ENCODE measurements around the gene C1GALT1C1. TPM values are rescaled to one million over a fixed set of nuclear protein-coding genes. Genes with fewer than 3 reads are reported as not detected.

C1GALT1C1 gene
- total RNA-seq, result 15.4 and 18.8 TPM in 2 replicates

DNA sequence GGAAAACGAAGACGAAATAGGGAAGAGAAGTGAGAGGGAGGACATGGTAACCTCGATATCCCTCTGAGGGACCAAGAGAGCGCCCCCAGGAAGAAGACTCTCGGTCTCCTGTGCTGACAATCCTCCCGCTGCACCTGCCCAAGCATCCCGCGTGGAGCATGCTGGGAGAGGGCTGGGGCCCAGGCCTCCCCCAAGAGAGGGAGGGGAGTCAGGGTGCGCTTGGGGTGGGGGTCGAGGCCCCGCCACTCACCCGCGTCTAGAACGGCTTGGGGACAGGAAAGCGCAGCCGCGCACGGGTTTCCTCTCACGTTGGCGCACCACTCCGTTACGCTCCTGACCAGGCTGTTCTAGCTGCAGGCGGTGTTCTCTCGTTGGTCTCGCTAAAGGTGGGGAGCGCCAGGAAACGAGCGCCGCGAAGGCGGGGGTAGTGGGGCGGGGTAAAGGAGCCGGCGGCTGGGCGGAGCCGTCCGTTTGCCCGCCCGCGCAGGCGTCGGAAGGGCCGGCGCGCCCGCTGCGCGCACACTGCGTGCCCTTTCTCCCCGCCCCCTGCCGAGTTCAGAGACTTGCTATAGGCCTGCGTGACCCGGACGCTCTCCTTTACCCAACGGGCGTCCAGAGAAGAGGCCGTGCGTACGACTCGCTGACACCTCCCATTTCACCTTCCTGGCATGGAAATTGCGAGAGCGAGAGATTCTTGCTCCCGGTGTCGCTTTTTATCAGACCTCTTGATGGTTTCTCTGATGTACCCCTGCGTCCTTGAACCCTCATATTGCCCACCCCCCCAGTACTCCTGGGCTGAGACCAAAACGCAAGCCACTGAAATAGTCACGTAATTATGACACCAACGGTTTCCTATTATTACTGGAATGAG, at the start of gene C1GALT1C1:
TSS of gene C1GALT1C1 (minus strand) at position 388 of the 871 bp plus-strand sequence. CDS start 2,888 bp downstream, outside the sequence.

DNA sequence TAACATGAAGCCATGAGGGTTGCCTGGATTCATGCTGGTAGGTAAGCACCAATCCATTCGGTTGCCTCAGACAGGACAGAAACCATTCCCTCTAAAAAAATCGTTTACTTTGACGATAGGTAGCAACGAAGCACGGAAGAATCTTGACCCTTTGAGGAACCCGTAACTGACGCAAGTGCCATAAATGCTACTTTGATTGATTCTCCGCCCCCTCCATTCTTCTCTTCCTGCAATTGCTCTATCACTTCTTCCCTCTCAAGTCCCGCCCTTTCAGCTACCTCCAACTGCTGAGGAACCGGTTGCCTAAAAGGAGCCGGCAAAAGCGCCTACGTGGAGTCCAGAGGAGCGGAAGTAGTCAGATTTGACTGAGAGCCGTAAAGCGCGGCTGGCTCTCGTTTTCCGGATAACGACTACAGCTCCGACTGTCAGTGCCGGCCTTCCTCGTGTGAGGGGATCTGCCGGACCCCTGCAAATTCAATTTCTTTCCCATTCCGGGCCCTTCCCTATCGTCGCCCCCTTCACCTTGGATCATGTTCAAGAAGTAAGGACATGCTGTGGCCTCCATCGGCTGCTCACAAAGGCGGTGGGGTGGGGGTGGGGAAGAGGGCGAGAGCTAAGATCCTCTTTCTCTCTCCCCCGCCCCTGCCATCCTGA, 26.0 kb downstream of the C1GALT1C1 start, which contains the start of gene MCTS1:
TSS of gene MCTS1 (plus strand) at position 395 of the 654 bp plus-strand sequence. CDS start at position 531, 136 bp downstream.

Other genes starting within 250 kb of the C1GALT1C1 start
- gene LAMP2, start 160.8 kb downstream of the C1GALT1C1 start, total RNA-seq, result 152 and 340 TPM in 2 replicates
- gene CUL4B, start 69.1 kb downstream of the C1GALT1C1 start, total RNA-seq, result 20.8 and 31.4 TPM in 2 replicates
- 22.5 and 33.8 TPM in 2 replicates for gene MCTS1, start 26.0 kb downstream of the C1GALT1C1 start, total RNA-seq
- gene CT47B1, start 245.8 kb upstream of the C1GALT1C1 start, total RNA-seq, result not detected in 2 replicates

Data from nasal cavity respiratory epithelium epithelial cell of viscerocranial mucosa (primary cell).